K562 (cell line): ENCODE measurements around the gene LIFR. TPM values are rescaled to one million over a fixed set of nuclear protein-coding genes. Genes with fewer than 3 reads are reported as not detected.

Source experiments
- ATAC-seq: fragments of 200-7000 bp; cut with Tn5 transposase; 3 replicates; pipeline ENCODE4 v1.9.1; 2020; ENCODE audit warnings: moderate library complexity
- BruUV-seq: library from RNA; stranded (reverse); fragments of 400-500 nt; replicated peaks from 2 replicates; lab custom pipeline; 2021; lab: Mats Ljungman, UMichigan
- CTCF ChIA-PET: fragments of 300-600 bp; formaldehyde crosslinking; extraction: SDS; loops from one replicate; lab custom pipeline; 2021; ENCODE audit warnings: low intra/inter-chr PET ratio; lab: Yijun Ruan, JAX
- POLR2A ChIA-PET: fragments of 300-600, 350-650 bp; sonication (Branson Sonifier 250); formaldehyde crosslinking; extraction: SDS; loops from one replicate; lab custom pipeline; 2021; ENCODE audit warnings: antibody characterized with exemption, inconsistent platforms; lab: Yijun Ruan, JAX
- DNase-seq, 4 experiments: peaks; one replicate each; pipeline versions ENCODE4 v3.0.0 to v3.0.0-alpha.2; 2011 to 2018; ENCODE audit warnings: low spot score in 3 of 4, mixed read lengths in 3 of 4; ENCODE audit errors: extremely low read depth in 1 of 4
- FAIRE-seq: peaks from 2 replicates; lab custom pipeline; 2011; peaks lifted over from hg19 to GRCh38; lab: Jason Lieb, UNC
- H2AFZ ChIP-seq: 2 replicates; pipeline ENCODE4 v1.6.0; 2011; ENCODE audit warnings: low read depth, low read length, control low read depth, inconsistent platforms
- H3K27ac ChIP-seq: fragments of 200-600 bp; 3 replicates; pipeline ENCODE4 v1.8.0; 2011; ENCODE audit warnings: low read depth, mild to moderate bottlenecking, control low read depth, inconsistent platforms, low read length, moderate library complexity, mixed read lengths; ENCODE audit errors: extremely low read depth
- H3K27me3 ChIP-seq, 2 experiments: fragments of 300-600 bp in 1 of 2; 2 replicates in 1 of 2; 3 replicates in 1 of 2; pipeline versions ENCODE4 v1.6.0 to v1.8.0; 2011; ENCODE audit warnings: inconsistent platforms in 2 of 2, low read length in 2 of 2, mild to moderate bottlenecking in 1 of 2, mixed read lengths in 1 of 2, moderate library complexity in 1 of 2; ENCODE audit not compliant: control insufficient read depth in 2 of 2, insufficient read depth in 2 of 2
- H3K36me3 ChIP-seq: fragments of 300-600 bp; 3 replicates; pipeline ENCODE4 v1.8.0; 2011; ENCODE audit warnings: mild to moderate bottlenecking, low read length, inconsistent platforms; ENCODE audit not compliant: control insufficient read depth, insufficient read depth
- H3K4me1 ChIP-seq, 2 experiments: fragments of 200-600 bp in 1 of 2; replicated peaks in 1 of 2; 2 replicates in 1 of 2; 3 replicates in 1 of 2; pipeline versions ENCODE4 v1.5.1 to v1.8.0; 2011; ENCODE audit warnings: inconsistent platforms in 2 of 2, low read length in 2 of 2, mild to moderate bottlenecking in 1 of 2, mixed read lengths in 1 of 2, moderate library complexity in 1 of 2; ENCODE audit not compliant: control insufficient read depth in 2 of 2, insufficient read depth in 2 of 2
- H3K4me2 ChIP-seq: 2 replicates; pipeline ENCODE4 v1.6.1; 2011; ENCODE audit warnings: low read length, control low read depth, inconsistent platforms, mixed read lengths; ENCODE audit not compliant: insufficient read depth
- H3K4me3 ChIP-seq: fragments of 200-600 bp; sonication (generic), shearing (Covaris generic); 2 replicates; pipeline ENCODE4 v1.5.1; 2016; ENCODE audit warnings: control low read depth, inconsistent platforms
- H3K79me2 ChIP-seq: fragments of 200-600 bp; 3 replicates; pipeline ENCODE4 v1.8.0; 2011; ENCODE audit warnings: low read length, inconsistent platforms; ENCODE audit not compliant: control insufficient read depth, insufficient read depth
- H3K9ac ChIP-seq, 2 experiments: 2 replicates each; pipeline versions ENCODE4 v1.6.0 to v1.6.1; 2011; ENCODE audit warnings: low read depth in 2 of 2, low read length in 2 of 2, control low read depth in 1 of 2, inconsistent platforms in 1 of 2, mild to moderate bottlenecking in 1 of 2, mixed read lengths in 1 of 2; ENCODE audit not compliant: insufficient read depth in 1 of 2
- H3K9me1 ChIP-seq: one replicate; pipeline ENCODE4 v1.6.0; 2011; ENCODE audit warnings: inconsistent platforms, mild to moderate bottlenecking, low read length, moderate library complexity; ENCODE audit not compliant: control insufficient read depth, insufficient read depth
- H3K9me3 ChIP-seq: replicated peaks from 2 replicates; pipeline ENCODE4 v1.5.1; 2011; ENCODE audit warnings: low read depth, low read length, inconsistent platforms; ENCODE audit not compliant: control insufficient read depth, insufficient read depth
- H4K20me1 ChIP-seq: replicated peaks from 2 replicates; pipeline ENCODE4 v1.6.1; 2011; ENCODE audit warnings: low read length, inconsistent platforms, mixed read lengths; ENCODE audit not compliant: control insufficient read depth, insufficient read depth
- HNRNPUL1 ChIP-seq: fragments of 200-400 bp; formaldehyde crosslinking; IDR thresholded peaks from 2 replicates; pipeline ENCODE4 v1.6.1; 2017; ENCODE audit warnings: low read length
- PHF21A ChIP-seq: fragments of 450-650 bp; IDR thresholded peaks from 2 replicates; pipeline ENCODE4 v1.6.1; 2017; ENCODE audit warnings: low read depth, borderline replicate concordance
- POLR2H ChIP-seq: IDR thresholded peaks from 2 replicates; pipeline ENCODE4 v1.6.1; 2016; ENCODE audit warnings: missing genetic modification characterization, low read depth, mild to moderate bottlenecking, control low read depth, missing compliant biosample characterization, moderate library complexity
- POU5F1 ChIP-seq: fragments of 150-350 bp; IDR thresholded peaks from 2 replicates; pipeline ENCODE4 v1.6.1; 2014; ENCODE audit warnings: borderline replicate concordance, low read length, low read depth, mild to moderate bottlenecking; ENCODE audit not compliant: partially characterized antibody
- ZNF263 ChIP-seq: sonication (generic); formaldehyde crosslinking; IDR thresholded peaks from 2 replicates; pipeline ENCODE4 v1.8.0; 2022; ENCODE audit warnings: mild to moderate bottlenecking, missing genetic modification reagents, borderline replicate concordance
- ZSCAN32 ChIP-seq: fragments of 450-650 bp; formaldehyde crosslinking; IDR thresholded peaks from 2 replicates; pipeline ENCODE4 v1.4.0; 2020; ENCODE audit warnings: mild to moderate bottlenecking, moderate library complexity
- WGBS: fragments of 100-300 bp; shearing (Covaris generic); methylation state at CpG from one replicate; pipeline ENCODE4 v1.1.6; 2016; ENCODE audit warnings: low coverage, mixed read lengths; ENCODE audit not compliant: insufficient coverage; ENCODE audit errors: missing lambda C conversion rate; 5-methylcytosine and 5-hydroxymethylcytosine counted together
- in situ Hi-C: fragments of 300-500 bp; cut with MboI; formaldehyde crosslinking; loops from 4 replicates; pipeline ENCODE4 v1.15.0; 2018; ENCODE audit warnings: inconsistent platforms, mixed read lengths
- intact Hi-C: fragments of 100-400 bp; cut with micrococcal nuclease; formaldehyde crosslinking; loops from 2 replicates; pipeline ENCODE4 v1.14.2; 2022
- polyA plus RNA-seq, 8 experiments: library from polyadenylated mRNA; depleted of rRNA in 4 of 8; stranded (reverse) in 5 of 8; unstranded in 3 of 8; fragments of >200 nt; fragmentation: Nextera tagmentation in 2 of 8; fragmentation: Illumina TruSeq in 1 of 8; extraction: Ambion mirVana in 2 of 8; extraction: Trizol in 1 of 8; gene quantifications; 2 replicates each; pipeline versions ENCODE4 v1.2.1 to v1.2.3, GENCODE V29; 2011 to 2014; ENCODE audit warnings: inconsistent platforms in 1 of 8, missing spikeins in 1 of 8
- total RNA-seq, 7 experiments: library from RNA; depleted of rRNA in 6 of 7; stranded (reverse); fragments of >200 nt in 6 of 7; fragmentation: Illumina TruSeq in 2 of 7; extraction: Trizol in 2 of 7; gene quantifications; 2 replicates each; pipeline versions ENCODE4 v1.2.1 to v1.2.3, GENCODE V29; 2011 to 2021; ENCODE audit warnings: low replicate concordance in 1 of 7
- TF ChIP-seq, protein P1 (sequence below): sonication (generic); formaldehyde crosslinking; IDR thresholded peaks from 2 replicates; pipeline ENCODE4 v1.8.1; 2023; ENCODE audit warnings: mild to moderate bottlenecking, missing genetic modification reagents

The LIFR gene
- total and polyA plus RNA-seq, 9 of the 15 experiments (the other 6 are each of a cell fraction or from before 2014, with no cell fraction given) = 0.43 to 5.7 (median 3.3) TPM

DNA sequence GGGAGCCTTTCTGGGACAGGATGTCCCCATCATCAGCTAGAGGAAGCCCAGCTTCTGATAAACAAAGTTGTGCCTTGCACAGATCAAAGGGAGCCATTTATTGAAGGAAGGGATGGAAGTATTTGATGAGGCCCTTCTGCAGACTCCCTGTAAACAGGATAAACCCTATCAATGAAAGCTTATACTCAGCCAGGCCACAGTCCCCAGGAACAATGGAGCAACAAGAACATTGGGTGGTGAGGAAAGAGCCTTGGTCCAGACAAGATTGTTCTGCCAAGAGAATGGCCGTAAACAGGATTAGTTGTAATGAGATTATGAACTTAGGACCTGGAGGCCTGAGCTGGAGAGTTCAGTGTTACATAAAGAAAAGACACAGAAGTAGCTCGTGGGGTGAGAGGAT lies 40.5 kb upstream of the LIFR start:
- POLR2A ChIA-PET = interaction anchor here (1.4 kb wide), 1 partner anchor 12 kb away, joined by 3 read pairs; no protein-coding TSS in a partner anchor
- Histone ChIP-seq H2AFZ (no peak overlapping the region), H3K4me3 (no peak overlapping the region), H3K79me2 (no peaks in the 10 kb centered on the region), H3K36me3 (no peaks in the 10 kb centered on the region), H3K27ac (no peak overlapping the region), H3K9me3 (no peaks in the 10 kb centered on the region), H3K9me1 (no peaks in the 10 kb centered on the region), H3K9ac (no peak overlapping the region), H3K27me3 (peaks cover 0 to 3% of the 10 kb centered on the region in 2 experiments; a peak in 2 of 5 replicates), H3K4me1 (peaks cover 0 to 5% of the 10 kb centered on the region in 2 experiments; a peak in 1 of 5 replicates), H4K20me1 (no peaks in the 10 kb centered on the region), H3K4me2 (no peak overlapping the region)
- no peak for DNase-seq
- 18% methylated on average over 2 of the region's 2 CpGs for WGBS
- TF ChIP-seq PHF21A (no peak), POLR2H (no peak), ZSCAN32 (CRISPR knock-in tag) (no peak), POU5F1 (no peak), HNRNPUL1 (no peak), ZNF263 (CRISPR knock-in tag) (no peak)
- TF ChIP-seq, protein P1, sequence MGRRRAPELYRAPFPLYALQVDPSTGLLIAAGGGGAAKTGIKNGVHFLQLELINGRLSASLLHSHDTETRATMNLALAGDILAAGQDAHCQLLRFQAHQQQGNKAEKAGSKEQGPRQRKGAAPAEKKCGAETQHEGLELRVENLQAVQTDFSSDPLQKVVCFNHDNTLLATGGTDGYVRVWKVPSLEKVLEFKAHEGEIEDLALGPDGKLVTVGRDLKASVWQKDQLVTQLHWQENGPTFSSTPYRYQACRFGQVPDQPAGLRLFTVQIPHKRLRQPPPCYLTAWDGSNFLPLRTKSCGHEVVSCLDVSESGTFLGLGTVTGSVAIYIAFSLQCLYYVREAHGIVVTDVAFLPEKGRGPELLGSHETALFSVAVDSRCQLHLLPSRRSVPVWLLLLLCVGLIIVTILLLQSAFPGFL (CRISPR knock-in tag) = no peak
- CTCF ChIA-PET = no interaction called here
- no peak for FAIRE-seq
- no peak for ATAC-seq
- intact Hi-C loops (no loop called here), in situ Hi-C loops (no loop called here)
- BruUV-seq = no TSS peak
